H1 (cell line): ENCODE measurements around the gene GPD1L. TPM values are rescaled to one million over a fixed set of nuclear protein-coding genes. Genes with fewer than 3 reads are reported as not detected.
A peak's percentile ranks its signal among the peaks of the same experiment; 100 is the strongest.

Experiments
- CTCF ChIA-PET: fragments of 300-600 bp; sonication (Branson Sonifier 250); formaldehyde crosslinking; loops from one replicate; lab custom pipeline; 2021; ENCODE audit not compliant: partially characterized antibody; lab: Charles Lee
- POLR2A ChIA-PET: fragments of 300-600 bp; sonication (Branson Sonifier 250); formaldehyde crosslinking; loops from one replicate; lab custom pipeline; 2021; ENCODE audit warnings: inconsistent platforms; ENCODE audit not compliant: partially characterized antibody; lab: Charles Lee
- DNase-seq, 2 experiments: peaks; one replicate each; pipeline versions ENCODE4 v3.0.0 to v3.0.0-alpha.2; 2010 to 2022; ENCODE audit warnings: low spot score in 2 of 2, low read depth in 1 of 2, mixed read lengths in 1 of 2
- FAIRE-seq: peaks from 2 replicates; lab custom pipeline; 2011; peaks lifted over from hg19 to GRCh38; lab: Jason Lieb, UNC
- H2AFZ ChIP-seq: 2 replicates; pipeline ENCODE4 v1.8.1; 2012; ENCODE audit warnings: low read length, inconsistent platforms
- H2AK5ac ChIP-seq: 2 replicates; pipeline ENCODE4 v1.6.1; 2013; ENCODE audit warnings: low read depth, low read length
- H2BK120ac ChIP-seq: replicated peaks from 2 replicates; pipeline ENCODE3; 2013; ENCODE audit warnings: low read depth, low read length, inconsistent platforms
- H2BK12ac ChIP-seq: 2 replicates; pipeline ENCODE4 v1.6.1; 2013; ENCODE audit warnings: low read depth, low read length
- H2BK15ac ChIP-seq: 2 replicates; pipeline ENCODE4 v1.6.1; 2013; ENCODE audit warnings: low read length
- H2BK20ac ChIP-seq: 2 replicates; pipeline ENCODE4 v1.6.1; 2013; ENCODE audit warnings: low read length
- H2BK5ac ChIP-seq: 2 replicates; pipeline ENCODE4 v1.6.1; 2013; ENCODE audit warnings: low read depth, low read length
- H3K14ac ChIP-seq: 2 replicates; pipeline ENCODE4 v1.6.1; 2013; ENCODE audit warnings: inconsistent platforms; ENCODE audit not compliant: insufficient read length
- H3K18ac ChIP-seq: 2 replicates; pipeline ENCODE4 v1.6.1; 2013; ENCODE audit warnings: low read length; ENCODE audit errors: extremely low read depth
- H3K23ac ChIP-seq: 2 replicates; pipeline ENCODE4 v1.6.1; 2013; ENCODE audit warnings: inconsistent platforms; ENCODE audit not compliant: insufficient read length
- H3K23me2 ChIP-seq: 2 replicates; pipeline ENCODE4 v1.6.1; 2013; ENCODE audit warnings: low read depth, low read length
- H3K27ac ChIP-seq: 2 replicates; pipeline ENCODE4 v1.6.1; 2011; ENCODE audit warnings: low read depth, low read length, inconsistent platforms
- H3K27me3 ChIP-seq, 4 experiments: replicated peaks in 1 of 4; 1 replicate in 1 of 4; 2 replicates in 3 of 4; pipeline versions ENCODE4 v1.6.1 to v1.8.1; 2011 to 2013; ENCODE audit warnings: low read length in 3 of 4, mild to moderate bottlenecking in 3 of 4, inconsistent platforms in 2 of 4, mixed read lengths in 2 of 4, moderate library complexity in 1 of 4; ENCODE audit not compliant: control insufficient read depth in 3 of 4, insufficient read depth in 3 of 4; ENCODE audit errors: extremely low read depth in 1 of 4
- H3K36me3 ChIP-seq, 4 experiments: 2 replicates each; pipeline versions ENCODE4 v1.6.1 to v1.8.1; 2011 to 2013; ENCODE audit warnings: mild to moderate bottlenecking in 4 of 4, low read length in 3 of 4, moderate library complexity in 2 of 4, control low read depth in 1 of 4, inconsistent platforms in 1 of 4; ENCODE audit not compliant: insufficient read depth in 4 of 4, control insufficient read depth in 2 of 4
- H3K4ac ChIP-seq: replicated peaks from 2 replicates; pipeline ENCODE3; 2013; ENCODE audit warnings: low read length, low read depth, mixed read lengths, inconsistent platforms; ENCODE audit not compliant: insufficient read length
- H3K4me1 ChIP-seq, 4 experiments: replicated peaks in 1 of 4; 1 replicate in 1 of 4; 2 replicates in 3 of 4; pipeline versions ENCODE4 v1.6.1 to v1.8.1; 2011 to 2013; ENCODE audit warnings: low read length in 3 of 4, inconsistent platforms in 2 of 4, mixed read lengths in 1 of 4; ENCODE audit not compliant: insufficient read depth in 4 of 4, control insufficient read depth in 3 of 4
- H3K4me2 ChIP-seq, 2 experiments: 2 replicates each; pipeline versions ENCODE4 v1.6.1 to v1.8.1; 2011 to 2013; ENCODE audit warnings: low read depth in 2 of 2, low read length in 2 of 2, control low read depth in 1 of 2, inconsistent platforms in 1 of 2, mild to moderate bottlenecking in 1 of 2; ENCODE audit not compliant: insufficient read depth in 1 of 2
- H3K4me3 ChIP-seq, 4 experiments: fragments of 200-600, 300-600 bp in 1 of 4; sonication (generic), shearing (Covaris generic), sonication (Bioruptor Twin) in 1 of 4; 2 replicates each; pipeline versions ENCODE4 v1.5.1 to v1.8.1; 2011 to 2016; ENCODE audit warnings: low read length in 4 of 4, low read depth in 3 of 4, control low read depth in 2 of 4, inconsistent platforms in 2 of 4, mild to moderate bottlenecking in 2 of 4, mixed read lengths in 1 of 4, moderate library complexity in 1 of 4; ENCODE audit not compliant: insufficient read depth in 2 of 4; ENCODE audit errors: extremely low read depth in 1 of 4
- H3K56ac ChIP-seq: replicated peaks from 2 replicates; pipeline ENCODE3; 2013; ENCODE audit warnings: low read depth, mild to moderate bottlenecking, mixed read lengths, low read length, inconsistent platforms; ENCODE audit not compliant: insufficient read length
- H3K79me1 ChIP-seq: 2 replicates; pipeline ENCODE4 v1.6.1; 2013; ENCODE audit warnings: low read depth, low read length, control low read depth
- H3K79me2 ChIP-seq, 2 experiments: 2 replicates each; pipeline versions ENCODE4 v1.6.1 to v1.8.1; 2012 to 2013; ENCODE audit warnings: low read length in 2 of 2, mild to moderate bottlenecking in 2 of 2, inconsistent platforms in 1 of 2; ENCODE audit not compliant: insufficient read depth in 2 of 2, control insufficient read depth in 1 of 2
- H3K9ac ChIP-seq, 4 experiments: replicated peaks in 1 of 4; 1 replicate in 1 of 4; 2 replicates in 3 of 4; pipeline versions ENCODE4 v1.6.1 to v1.8.1; 2011 to 2013; ENCODE audit warnings: low read depth in 3 of 4, low read length in 3 of 4, control low read depth in 2 of 4, mild to moderate bottlenecking in 2 of 4, moderate library complexity in 2 of 4, inconsistent platforms in 1 of 4; ENCODE audit errors: extremely low read depth in 1 of 4
- H3K9me3 ChIP-seq, 2 experiments: 2 replicates each; pipeline versions ENCODE4 v1.6.1 to v1.8.1; 2012 to 2013; ENCODE audit warnings: mild to moderate bottlenecking in 2 of 2, moderate library complexity in 2 of 2, control low read depth in 1 of 2, inconsistent platforms in 1 of 2, low read depth in 1 of 2, low read length in 1 of 2, mixed read lengths in 1 of 2; ENCODE audit not compliant: insufficient read depth in 2 of 2
- H4K20me1 ChIP-seq, 2 experiments: replicated peaks in 1 of 2; 2 replicates each; pipeline versions ENCODE3 to v1.8.1; 2011 to 2013; ENCODE audit warnings: inconsistent platforms in 2 of 2, low read length in 2 of 2, mild to moderate bottlenecking in 1 of 2; ENCODE audit not compliant: insufficient read depth in 2 of 2, control insufficient read depth in 1 of 2
- H4K5ac ChIP-seq: 2 replicates; pipeline ENCODE4 v1.6.1; 2013; ENCODE audit warnings: low read length, low read depth, mixed read lengths, inconsistent platforms; ENCODE audit not compliant: insufficient read length
- H4K8ac ChIP-seq: 2 replicates; pipeline ENCODE4 v1.8.0; 2013; ENCODE audit warnings: mild to moderate bottlenecking, moderate library complexity, low read length, inconsistent platforms; ENCODE audit not compliant: insufficient read depth; ENCODE audit errors: extremely low read depth
- H4K91ac ChIP-seq: replicated peaks from 2 replicates; pipeline ENCODE3; 2013; ENCODE audit warnings: low read length, mixed read lengths, inconsistent platforms; ENCODE audit not compliant: insufficient read length
- CEBPB ChIP-seq: IDR thresholded peaks from 2 replicates; pipeline ENCODE4 v1.6.1; 2012; ENCODE audit warnings: low read depth, low read length
- CHD1 ChIP-seq: IDR thresholded peaks from 2 replicates; pipeline ENCODE4 v1.6.1; 2012; ENCODE audit warnings: low read depth, low read length, improper control_type of control experiment
- E2F6 ChIP-seq: IDR thresholded peaks from 2 replicates; pipeline ENCODE4 v1.6.1; 2012; ENCODE audit warnings: inconsistent platforms
- PHF8 ChIP-seq: fragments of 200-600 bp; sonication (generic); conservative IDR thresholded peaks from 2 replicates; pipeline ENCODE4 v1.7.1; 2012; ENCODE audit warnings: low read depth, mild to moderate bottlenecking, inconsistent platforms, low read length, moderate library complexity
- RNF2 ChIP-seq: fragments of 200-900, 300-1000 bp; sonication (generic); IDR thresholded peaks from 2 replicates; pipeline ENCODE4 v1.7.1; 2016; ENCODE audit warnings: borderline replicate concordance, low read depth, mild to moderate bottlenecking, antibody characterized with exemption, low read length; ENCODE audit not compliant: poor library complexity, severe bottlenecking; ENCODE audit errors: missing control alignments
- WGBS, 2 experiments: shearing (Covaris generic) in 1 of 2; methylation state at CpG; one replicate each; pipeline versions ENCODE4 v1.1.6 to v1.1.7; 2013 to 2015; ENCODE audit warnings: low lambda C conversion rate in 2 of 2, mixed read lengths in 2 of 2, inconsistent platforms in 1 of 2, low coverage in 1 of 2, missing lambda C conversion rate in 1 of 2; ENCODE audit not compliant: insufficient replicate concordance in 2 of 2, insufficient coverage in 1 of 2, insufficient read length in 1 of 2; ENCODE audit errors: extremely low coverage in 1 of 2, missing lambda C conversion rate in 1 of 2; 5-methylcytosine and 5-hydroxymethylcytosine counted together
- polyA plus RNA-seq, 7 experiments: library from polyadenylated mRNA; depleted of rRNA in 3 of 7; stranded (reverse) in 5 of 7; unstranded in 2 of 7; fragments of >200 nt in 5 of 7; fragments of 200-250 nt in 2 of 7; gene quantifications; 1 replicate in 5 of 7; 2 replicates in 1 of 7; 4 replicates in 1 of 7; pipeline versions ENCODE4 v1.2.1 to v1.2.3, GENCODE V29; 2011 to 2013; ENCODE audit warnings: missing spikeins in 2 of 7, mixed read lengths in 2 of 7
- total RNA-seq: library from RNA; stranded (reverse); fragmentation: NEBNext Ultra II Directional; extraction: Animal tissue kit (Norgen Biotek cat#: 25700); gene quantifications from 2 replicates; pipeline ENCODE4 v1.2.1, GENCODE V29; 2021

GPD1L gene
- total and polyA plus RNA-seq, 2 of the 8 experiments (the other 6 are each of a cell fraction or from before 2014, with no cell fraction given) = 2.4 to 8.4 TPM

- FAIRE-seq (no peak), DNase-seq (no peak)
- Histone ChIP-seq H2BK120ac (no peak overlapping the region), H3K79me1 (no peaks in the 10 kb centered on the region; the same call in 1 of the 2 replicates), H3K23me2 (peaks cover 7% of the 10 kb centered on the region), H4K5ac (no peak overlapping the region), H4K8ac (peak overlapping the region; percentile 97), H3K36me3 (no peaks in the 10 kb centered on the region), H4K20me1 (no peaks in the 10 kb centered on the region), H3K27ac (no peak overlapping the region), H2AK5ac (no peak overlapping the region), H3K9me3 (peaks cover 20 to 25% of the 10 kb centered on the region in 2 experiments), H2BK5ac (no peak overlapping the region; the same call in 1 of the 2 replicates), H2AFZ (peak overlapping the region; percentile 95), H3K4ac (no peak overlapping the region), H3K4me1 (peaks cover 0 to 5% (median 3%) of the 10 kb centered on the region in 4 experiments; a peak in 5 of 7 replicates), H3K9ac (no peak overlapping the region; a peak in 1 of 7 replicates), H2BK12ac (no peak overlapping the region; the same call in 1 of the 2 replicates), H3K27me3 (peaks cover 0 to 16% (median 14%) of the 10 kb centered on the region in 4 experiments; a peak in 6 of 7 replicates), H3K4me3 (peak overlapping the region in 2 of 4 experiments; percentile 13 to 78; a peak in 2 of 8 replicates), H3K79me2 (no peaks in the 10 kb centered on the region), H2BK20ac (no peak overlapping the region), H3K4me2 (peak overlapping the region; percentile 91 to 99), H3K14ac (no peak overlapping the region), H3K56ac (no peak overlapping the region), H3K23ac (no peak overlapping the region), H2BK15ac (no peak overlapping the region), H3K18ac (peak overlapping the region; percentile 87; the same call in 1 of the 2 replicates), H4K91ac (peak overlapping the region; percentile 70)
- POLR2A ChIA-PET = no interaction called here
- WGBS, 2 experiments = 90% methylated on average over 7 of the region's 7 CpGs; no CpG with 5 or more reads in 1 of the 2 experiments
- CTCF ChIA-PET = interaction anchor here (1.0 to 1.3 kb wide), 2 partner anchors 8 to 10 kb away, joined by 3 to 4 read pairs; no protein-coding TSS in a partner anchor
- no peak for TF ChIP-seq CEBPB
- peak; percentile 87 for TF ChIP-seq E2F6
- TF ChIP-seq CHD1 = no peak
- TF ChIP-seq RNF2 = no peak
- no peak for TF ChIP-seq PHF8
These were observed 909 bp upstream of the GPD1L start for GRCh38 chr3:32105291-32106131.
